HG03039 (cell line): Measurements from ENCODE around the gene BNIP5.

Source experiments
- ATAC-seq: cut with Tn5 transposase; IDR thresholded peaks from one replicate; pipeline ENCODE4 v1.9.1; 2021; ENCODE audit warnings: mild to moderate bottlenecking, moderate library complexity; ENCODE audit not compliant: unreplicated experiment

Gene BNIP5

DNA sequence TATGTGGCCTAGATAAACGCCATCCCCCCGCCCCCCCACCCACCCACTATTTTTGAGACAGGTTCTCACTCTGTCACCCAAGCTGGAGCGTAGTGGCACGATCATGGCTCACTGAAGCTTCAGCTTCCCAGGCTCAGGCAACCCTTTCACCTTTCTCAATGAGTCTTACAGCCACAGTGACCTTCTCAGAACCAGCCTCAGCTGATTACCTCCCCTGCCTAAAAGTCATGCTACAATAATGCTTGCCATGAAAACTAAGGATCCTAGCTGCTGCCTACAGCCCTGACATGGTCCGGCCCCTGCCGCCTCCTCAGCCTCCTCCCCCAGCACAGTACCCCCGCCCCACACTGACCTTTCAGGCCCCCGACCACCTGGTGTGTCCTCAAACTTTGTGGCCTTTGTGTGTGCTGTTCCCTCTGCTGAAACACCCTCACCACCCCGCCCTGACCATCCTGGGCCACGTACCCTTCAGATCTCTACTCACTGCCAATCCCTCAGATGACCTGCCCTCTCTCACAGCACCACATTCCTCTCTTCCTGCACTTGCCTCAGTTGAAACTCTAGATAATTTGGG, 35.5 kb downstream of the BNIP5 start:
- ATAC-seq = no peak

DNA sequence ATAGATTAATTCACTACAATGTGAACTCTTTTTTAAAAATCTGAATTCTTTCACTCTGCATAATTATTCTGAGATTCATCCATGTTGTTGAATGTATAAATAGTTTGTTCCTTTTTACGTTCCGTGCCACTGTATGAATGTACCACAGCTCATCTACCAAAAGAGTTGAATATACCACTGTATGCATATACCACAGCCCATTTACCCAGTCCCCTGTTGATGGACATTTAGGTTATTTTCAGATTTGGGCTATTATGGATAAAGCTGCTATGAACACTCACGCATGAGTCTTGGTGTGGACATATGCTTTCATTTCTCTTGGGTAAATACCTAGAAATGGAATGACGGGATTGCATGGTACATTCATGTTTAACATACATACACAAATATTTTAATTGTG, 38.7 kb downstream of the BNIP5 start:
- no peak for ATAC-seq

DNA sequence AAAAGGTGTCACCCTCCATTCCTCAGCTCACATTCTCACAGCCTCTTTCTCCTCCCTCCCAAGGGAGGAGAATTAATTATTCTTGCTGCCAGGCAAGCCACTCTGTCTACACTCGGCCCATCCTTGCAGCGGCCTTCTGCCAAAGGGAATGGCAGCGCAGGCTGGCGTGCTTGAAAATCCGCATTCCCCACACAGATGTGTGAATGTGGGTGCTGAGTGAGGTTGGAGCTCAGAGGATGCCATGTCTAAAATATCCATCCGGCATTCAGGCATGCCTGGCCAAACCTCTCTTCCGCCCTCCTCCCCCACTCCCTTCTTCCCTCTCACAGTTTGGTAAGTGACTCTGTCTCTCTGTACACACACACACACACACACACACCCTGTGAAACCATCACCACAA, 39.2 kb downstream of the BNIP5 start:
- ATAC-seq = no peak

DNA sequence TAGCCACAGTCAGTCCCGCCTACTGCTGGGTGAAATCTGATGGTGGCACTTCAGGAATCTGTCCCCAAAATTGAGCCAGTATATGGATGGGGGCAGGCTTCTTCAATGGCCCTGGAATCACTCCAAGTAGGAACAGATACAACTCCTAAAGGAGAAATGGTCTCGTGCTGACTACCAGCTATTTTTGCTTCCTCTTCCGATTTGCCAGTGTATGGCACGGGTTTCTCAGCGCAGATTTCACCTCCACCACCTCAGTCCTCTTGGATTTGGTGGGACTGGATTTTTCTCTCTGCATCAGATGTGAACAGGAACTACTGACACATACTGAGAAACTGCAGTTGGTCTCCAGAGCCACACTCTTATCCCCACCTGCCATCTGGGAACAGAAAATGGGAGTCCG, 39.6 kb downstream of the BNIP5 start:
- ATAC-seq = no peak

DNA sequence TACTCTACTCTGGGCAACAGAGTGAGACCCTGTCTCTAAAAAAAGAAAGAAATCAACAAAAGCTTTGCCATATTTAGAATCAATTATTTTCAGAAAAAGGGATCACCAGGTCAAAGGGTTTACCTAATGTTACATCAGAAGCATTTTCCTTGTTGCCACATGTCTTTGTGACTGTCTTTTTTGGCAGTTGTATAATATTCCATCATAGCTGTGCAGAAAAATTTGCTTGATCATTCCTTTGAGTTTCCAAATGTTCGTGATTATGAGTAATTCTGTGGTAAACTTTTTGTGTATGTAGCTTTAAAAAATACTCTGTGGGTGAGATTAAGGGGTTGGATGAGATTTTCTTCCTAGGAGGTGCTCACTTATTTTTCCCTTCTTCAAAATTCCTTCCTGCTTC, 40.4 kb downstream of the BNIP5 start:
- no peak for ATAC-seq

DNA sequence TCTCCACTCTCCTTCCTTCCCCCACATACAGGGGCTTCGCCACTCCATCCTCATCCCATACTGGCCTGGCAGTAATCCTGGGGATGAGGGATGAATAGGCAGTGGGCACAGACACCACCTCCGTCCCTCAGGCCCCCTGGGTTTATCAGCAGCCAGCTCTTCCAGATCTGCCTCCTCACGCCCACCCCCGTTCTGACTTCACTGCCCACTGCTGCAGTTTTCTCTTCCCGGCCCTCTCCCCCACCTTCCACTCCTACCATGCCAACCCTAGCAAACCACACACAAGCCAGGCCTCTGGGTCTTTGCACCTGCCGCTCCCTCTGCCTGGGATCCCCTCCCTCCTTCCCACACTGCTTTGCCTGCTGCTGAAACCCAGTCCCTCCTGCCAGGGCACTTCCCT, 44.5 kb downstream of the BNIP5 start:
- ATAC-seq = no peak

DNA sequence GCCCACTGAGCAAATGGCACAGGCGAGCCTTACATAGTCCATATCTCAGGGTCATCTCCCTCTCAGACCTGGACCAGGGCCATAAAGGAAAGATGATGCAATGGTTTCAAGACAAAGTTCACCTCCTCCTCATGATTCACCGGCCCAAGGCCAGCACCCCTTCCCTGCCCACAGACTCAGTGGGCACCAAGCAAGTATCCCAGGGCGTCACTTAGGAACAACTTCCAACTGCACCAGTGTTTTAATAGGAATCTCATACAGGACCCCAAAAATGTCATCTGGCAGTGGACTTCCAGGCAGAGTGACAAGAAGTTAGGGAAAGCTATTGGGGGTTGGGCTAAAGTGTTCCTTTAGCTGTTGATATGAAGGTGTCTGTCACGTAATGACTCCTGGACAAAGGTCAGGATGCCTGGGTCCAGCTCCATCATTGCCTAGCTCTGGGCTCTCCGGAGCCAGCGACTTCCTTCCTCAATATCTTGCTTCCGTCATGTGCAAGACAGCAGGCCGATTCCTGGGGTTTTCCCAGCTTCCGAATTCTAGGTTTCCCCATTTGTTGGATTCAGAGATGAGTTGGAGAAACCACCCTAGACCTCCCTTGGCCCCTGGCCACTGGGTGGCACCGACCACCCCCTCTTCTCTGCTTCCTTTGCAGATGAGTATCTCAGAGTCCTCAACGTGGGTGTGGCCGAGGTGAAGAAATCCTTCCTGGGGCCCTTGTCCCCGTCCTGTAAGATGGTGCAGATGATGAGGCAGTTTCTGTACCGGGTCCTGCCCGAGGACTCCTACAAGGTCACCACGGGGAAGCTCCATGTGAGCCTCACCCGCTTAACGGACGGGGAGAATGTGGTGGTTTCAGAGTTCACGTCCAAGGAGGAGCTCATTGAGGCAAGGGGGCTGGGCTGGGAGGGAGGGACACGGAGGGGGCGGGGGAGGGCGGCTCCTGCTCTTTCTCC, 45.7 kb downstream of the BNIP5 start:
- ATAC-seq = no peak

DNA sequence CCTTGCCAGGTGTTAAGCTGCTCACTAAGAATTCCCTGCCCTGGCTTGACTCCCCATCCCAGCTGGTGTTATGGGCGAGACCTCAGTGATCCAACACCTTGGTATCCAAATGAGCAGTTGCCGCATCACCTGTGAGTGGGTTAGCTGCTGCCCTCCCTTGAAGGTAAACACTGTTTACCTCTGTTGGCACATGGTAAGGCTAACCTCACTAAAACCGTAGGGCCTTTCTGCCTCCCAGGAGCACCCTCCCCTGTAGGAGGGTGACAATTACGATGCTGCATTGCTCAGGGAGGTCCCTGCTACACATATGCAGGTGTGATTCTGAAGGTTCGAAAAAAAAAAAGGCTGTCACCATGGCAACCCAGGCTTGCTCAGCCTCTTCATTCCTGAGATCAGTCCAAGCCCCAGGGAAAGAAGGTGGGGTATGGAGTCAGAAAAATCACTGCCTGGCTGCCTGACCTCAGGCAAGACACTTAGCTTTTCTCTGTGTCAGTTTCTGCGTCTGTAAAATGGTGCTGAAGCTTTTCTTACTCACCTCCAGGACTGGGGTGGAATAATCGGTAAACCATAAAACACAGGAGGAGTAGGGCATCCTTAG, 47.3 kb downstream of the BNIP5 start:
- ATAC-seq = no peak

DNA sequence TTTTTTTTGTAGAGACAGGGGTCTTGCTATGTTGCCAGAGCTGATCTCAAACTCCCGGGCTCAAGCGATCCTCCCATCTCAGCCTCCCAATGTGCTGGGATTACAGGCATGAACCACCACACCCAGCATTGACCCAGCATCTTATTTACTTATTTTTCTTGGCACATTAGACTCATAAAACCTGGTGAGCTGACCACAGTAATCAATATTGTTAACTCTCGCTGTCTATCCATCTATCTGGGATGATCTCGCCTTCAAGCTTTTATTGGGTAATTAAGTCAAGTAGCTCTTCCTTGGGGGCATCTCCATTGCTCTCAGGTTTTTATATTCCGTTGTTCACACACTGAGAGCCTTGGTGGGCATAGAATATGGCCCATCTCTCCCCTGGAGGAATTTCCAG, 49.8 kb downstream of the BNIP5 start:
- no peak for ATAC-seq

DNA sequence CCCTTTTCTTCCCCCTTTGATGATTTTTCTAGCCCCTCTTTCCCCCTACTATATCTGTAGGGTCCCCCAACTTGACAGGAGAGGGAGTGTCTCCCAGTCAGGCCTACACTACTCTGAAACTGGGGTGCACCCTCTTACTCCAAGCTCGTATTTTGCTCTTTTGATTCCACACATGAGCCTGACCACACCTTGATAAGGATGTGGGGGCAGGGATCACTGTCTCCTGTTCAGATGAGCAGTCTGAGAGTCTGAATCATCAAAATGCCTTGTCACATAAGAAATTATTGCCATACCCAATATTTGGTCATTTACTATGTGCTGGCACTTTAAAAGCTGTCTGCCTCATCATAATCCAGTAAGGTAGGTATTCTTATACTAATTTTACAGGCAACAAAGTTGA, 50.9 kb downstream of the BNIP5 start:
- ATAC-seq = no peak

DNA sequence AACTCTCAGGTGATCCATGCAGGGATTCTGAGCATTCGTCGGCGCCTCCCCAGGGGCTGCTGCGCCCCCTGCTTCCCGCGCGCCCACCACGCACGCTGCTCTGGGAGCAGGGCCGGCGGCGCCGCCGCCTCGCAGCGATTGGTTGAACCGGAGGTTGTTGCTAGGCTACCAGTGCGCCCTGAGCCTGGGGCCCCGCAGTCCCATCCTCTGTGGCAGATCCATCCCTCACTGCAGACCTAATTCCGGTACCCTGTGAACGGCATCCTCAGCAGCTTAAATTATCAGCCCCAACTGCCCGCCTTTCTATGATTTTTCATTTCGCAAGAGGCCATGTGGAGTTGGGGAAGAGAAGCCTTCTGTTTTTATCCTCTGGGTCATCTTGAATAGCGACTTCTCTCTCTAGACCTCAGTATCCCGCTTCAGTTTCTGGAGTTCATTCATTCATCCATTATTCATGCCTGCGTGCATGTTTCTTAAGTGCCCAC, 51.5 kb downstream of the BNIP5 start:
- no peak for ATAC-seq

DNA sequence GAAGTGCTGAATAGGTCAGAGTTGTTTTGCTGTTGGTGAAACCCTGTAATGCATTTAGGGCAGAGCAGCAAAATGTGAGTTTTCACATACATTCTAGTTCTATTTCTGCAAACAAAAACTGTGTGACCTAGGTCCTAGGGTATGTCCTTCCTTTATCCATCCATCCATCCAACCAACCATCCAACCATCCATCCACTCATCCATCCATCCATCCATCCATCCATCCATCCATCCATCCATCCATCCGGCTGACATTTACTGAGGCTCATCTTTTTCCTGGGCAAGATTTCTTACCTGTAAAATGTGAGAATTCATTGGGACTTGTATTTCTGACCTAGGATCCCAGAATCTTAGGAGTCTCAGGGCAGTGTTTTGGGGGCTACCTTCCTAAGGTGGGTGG, 52.3 kb downstream of the BNIP5 start:
- no peak for ATAC-seq

DNA sequence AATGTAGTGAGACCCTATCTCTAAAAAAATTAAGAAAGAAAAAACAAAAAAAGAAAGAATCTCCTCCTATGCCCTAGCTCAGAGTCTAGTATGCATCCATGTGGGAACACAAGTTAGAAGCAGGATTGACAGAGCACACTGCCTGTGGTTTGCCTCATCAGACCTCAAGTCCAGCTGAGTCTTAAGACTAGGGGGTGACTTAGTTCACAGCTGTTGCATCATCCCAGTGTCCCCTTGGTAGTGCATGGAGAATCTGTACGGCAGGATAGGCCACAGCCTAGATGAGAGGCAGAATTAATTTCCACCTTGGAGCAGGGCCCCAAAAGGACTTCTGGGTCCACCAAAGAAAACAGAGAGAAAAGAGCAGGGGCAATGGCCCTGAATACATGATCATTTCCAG, 53.1 kb downstream of the BNIP5 start:
- ATAC-seq = no peak

DNA sequence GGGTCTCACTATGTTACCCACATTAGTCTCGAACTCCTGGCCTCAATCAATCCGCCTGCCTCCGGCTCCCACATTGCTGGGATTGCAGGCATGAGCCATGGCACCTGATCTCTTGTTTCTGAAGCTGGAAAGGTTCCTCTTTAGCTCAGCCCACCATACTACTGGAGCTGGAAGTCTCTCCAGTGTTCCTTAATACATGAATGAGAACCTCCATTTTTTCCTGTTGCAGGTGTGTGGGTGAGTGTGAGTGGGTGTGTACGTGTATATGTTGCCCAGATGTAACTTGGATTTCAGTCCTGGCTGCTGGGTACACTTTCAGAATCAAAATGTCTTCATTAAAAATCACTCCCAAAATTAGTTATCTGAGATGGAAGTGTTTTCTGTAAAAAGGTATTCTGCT, 55.7 kb downstream of the BNIP5 start:
- no peak for ATAC-seq

DNA sequence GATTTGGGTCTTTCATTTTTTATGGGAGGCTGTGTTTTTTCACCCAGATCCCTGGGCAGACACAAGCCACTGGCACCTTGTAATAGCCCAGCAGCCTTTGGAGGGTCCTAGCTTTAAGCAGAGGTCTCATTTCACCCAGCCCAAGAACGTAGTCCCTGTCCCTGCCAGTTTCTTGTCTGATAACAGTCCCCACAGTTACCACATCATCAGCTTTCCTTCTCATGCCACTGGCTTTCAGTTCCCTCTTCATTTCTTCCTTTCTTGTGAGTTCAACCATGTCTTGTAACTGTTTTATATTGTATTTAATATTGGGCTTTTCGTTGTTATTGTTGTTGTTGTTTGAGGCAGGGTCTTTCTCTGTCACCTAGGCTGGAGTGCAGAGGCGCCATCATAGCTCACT, 56.2 kb downstream of the BNIP5 start:
- ATAC-seq = no peak

DNA sequence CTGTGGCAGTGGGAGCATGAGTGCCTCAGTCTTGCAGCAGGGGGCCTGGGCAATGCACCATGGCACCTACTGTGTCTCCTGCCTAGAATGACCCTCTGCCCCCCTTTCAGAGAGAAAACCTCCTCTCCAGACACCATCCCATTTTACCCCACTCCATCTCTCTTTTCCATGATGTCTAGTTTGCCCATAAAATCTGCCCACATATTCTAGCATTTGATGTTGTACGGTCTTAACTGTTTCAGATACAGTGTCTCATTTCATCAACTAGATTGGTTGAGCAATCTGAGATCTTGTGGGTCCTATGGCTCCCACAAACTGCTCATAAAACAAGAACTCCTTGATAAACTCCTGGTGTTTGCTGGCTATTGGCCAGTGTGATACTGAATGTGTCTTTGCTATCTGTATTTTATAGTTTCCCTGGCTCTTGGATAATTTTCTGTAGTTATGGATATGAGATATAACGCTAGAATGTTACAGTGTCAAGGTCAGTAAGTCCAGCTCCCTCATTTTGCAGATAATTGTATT, 58.7 kb downstream of the BNIP5 start:
- no peak for ATAC-seq

DNA sequence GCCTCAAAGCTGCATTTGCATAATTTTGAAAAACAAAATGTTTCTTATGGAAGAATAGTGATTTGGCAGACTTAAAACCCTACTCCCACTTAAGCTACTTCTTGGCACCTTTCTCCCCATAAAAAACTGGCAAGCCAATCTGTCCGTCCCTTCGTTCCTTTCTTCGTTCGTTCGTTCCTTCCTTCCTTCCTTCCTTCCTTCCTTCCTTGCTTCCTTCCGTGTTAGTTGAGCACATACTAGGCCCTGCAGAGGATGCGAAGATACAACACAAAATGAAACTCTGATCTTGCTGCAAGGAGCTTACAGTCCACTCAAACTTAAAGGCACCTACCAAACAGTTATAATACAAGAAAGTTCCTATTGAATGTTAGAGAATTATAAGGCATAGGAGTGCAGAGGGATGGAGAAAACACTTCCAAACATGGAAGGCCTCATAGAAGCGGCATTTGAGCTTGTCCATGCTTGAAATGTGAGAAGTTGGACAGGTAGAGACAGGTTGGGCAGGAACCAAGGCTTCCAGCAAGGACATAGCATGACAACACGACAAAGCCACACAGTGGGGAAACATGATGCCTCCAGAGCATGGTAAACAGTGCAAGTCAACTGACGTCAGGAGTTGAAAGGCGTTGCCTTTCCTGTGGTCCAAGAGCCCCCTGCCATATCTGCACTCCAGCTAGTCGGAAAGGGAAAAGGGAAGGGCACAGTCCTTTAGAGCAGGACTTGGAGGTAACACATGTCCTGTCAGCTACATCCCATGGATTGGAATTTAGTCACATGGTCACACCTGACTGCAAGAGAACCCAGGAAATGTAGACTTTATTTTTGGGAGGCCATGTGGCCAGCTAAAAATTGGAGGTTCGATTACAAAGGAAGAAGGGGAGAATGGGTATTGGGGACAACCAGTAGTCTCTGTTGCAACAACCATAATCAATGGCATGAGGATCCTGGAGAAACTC, 59.8 kb downstream of the BNIP5 start:
- no peak for ATAC-seq

DNA sequence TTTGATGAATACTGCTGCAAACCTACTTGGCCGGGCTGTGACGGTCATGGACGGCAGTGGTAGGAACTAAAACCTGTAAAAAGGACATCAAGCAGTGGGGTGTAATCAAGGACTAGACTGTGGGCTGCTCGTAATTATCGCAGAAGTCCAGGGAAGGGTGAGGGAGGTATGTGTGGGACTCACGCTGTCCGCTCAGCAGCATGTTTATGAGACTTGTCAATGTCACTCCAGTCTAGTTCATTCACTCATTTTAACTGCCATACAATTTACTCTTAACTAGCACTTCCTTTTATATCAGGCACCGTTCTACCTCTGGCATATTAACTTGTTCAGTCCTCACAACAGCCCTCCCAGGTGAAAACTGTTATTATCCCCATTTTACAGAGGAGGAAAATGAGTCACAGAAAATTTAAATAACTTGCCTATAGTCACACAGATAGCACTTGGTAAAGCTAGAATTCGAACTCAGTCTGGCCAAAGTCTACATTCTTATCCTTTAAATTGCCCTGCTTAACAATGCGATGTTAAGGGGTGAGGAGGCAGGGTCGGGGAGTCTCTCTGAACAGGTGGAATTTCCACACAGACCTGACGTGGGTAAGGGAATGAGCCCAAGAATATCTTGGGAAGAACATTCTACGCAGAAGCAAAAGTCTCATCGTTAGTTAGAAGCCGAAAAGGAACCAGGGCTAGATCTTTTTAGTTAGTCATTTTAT, 62.7 kb downstream of the BNIP5 start:
- no peak for ATAC-seq

DNA sequence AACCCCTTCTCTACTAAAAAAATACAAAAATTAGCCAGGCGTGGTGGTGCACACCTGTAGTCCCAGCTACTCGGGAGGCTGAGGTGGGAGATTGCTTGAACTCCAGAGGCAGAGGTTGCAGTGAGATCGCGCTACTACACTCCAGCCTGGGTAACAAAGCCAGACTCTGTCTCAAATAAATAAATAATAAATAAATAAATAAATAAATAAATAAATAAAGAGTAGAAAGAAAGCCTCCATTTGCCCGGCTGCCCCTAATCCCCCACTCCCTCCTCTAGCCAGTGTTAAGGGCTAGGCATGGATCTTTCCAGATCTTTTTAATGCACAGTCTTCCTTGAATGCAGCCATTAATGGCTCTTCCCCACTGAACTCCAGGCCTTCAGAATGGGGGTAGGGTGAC, 63.6 kb downstream of the BNIP5 start:
- ATAC-seq = no peak

DNA sequence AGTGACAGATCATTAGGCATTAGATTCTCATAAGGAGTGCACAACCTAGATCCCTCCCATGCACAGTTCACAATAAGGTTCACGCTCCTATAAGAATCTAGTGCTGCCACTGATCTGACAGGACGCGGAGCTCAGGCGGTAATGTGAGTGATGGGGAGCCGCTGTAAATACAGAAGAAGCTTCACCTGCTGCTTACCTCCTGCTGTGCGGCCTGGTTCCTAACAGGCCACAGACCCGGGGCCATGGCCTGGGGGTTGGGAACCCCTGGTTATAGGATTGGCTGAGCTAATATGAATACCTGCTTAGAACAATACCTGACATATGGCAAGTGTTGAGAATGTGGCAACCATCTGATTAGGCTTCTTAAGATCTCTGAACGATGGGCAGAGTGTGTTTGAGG, 64.5 kb downstream of the BNIP5 start:
- no peak for ATAC-seq
